KOPT-K1 (cell line): ENCODE results near the gene ARPC5L.
A peak's percentile ranks its signal among the peaks of the same experiment; 100 is the strongest.

Experiments used
- H3K27ac ChIP-seq: fragments of 200-600 bp; sonication (generic); 2 replicates; pipeline ENCODE4 v1.5.1; 2016; ENCODE audit warnings: antibody characterized with exemption, mild to moderate bottlenecking, low read depth, low read length; ENCODE audit not compliant: poor library complexity, severe bottlenecking
- H3K36me3 ChIP-seq: fragments of 200-600 bp; sonication (generic); 2 replicates; pipeline ENCODE4 v1.5.1; 2017; ENCODE audit warnings: antibody characterized with exemption, mild to moderate bottlenecking, low read length, moderate library complexity; ENCODE audit not compliant: insufficient read depth
- H3K9me3 ChIP-seq: fragments of 200-600 bp; sonication (generic); 2 replicates; pipeline ENCODE4 v1.5.1; 2017; ENCODE audit warnings: antibody characterized with exemption, low read length, mild to moderate bottlenecking; ENCODE audit not compliant: insufficient read depth, poor library complexity, severe bottlenecking

ARPC5L gene

GRCh38 chr9:124869986-124870560 lies 8.1 kb downstream of the ARPC5L start:
- no peaks in the 10 kb centered on the region for H3K9me3 ChIP-seq
- H3K27ac ChIP-seq = peak overlapping the region; percentile 99
- peaks cover 46% of the 10 kb centered on the region for H3K36me3 ChIP-seq

- Histone ChIP-seq H3K27ac (peak overlapping the region; percentile 99), H3K9me3 (no peaks in the 10 kb centered on the region), H3K36me3 (peaks cover 53% of the 10 kb centered on the region)
Measured at GRCh38 chr9:124870723-124871122, 8.8 kb downstream of the ARPC5L start.

GRCh38 chr9:124871156-124871561 lies 9.2 kb downstream of the ARPC5L start:
- H3K36me3 ChIP-seq = peaks cover 57% of the 10 kb centered on the region
- H3K27ac ChIP-seq = peak overlapping the region; percentile 99

GRCh38 chr9:124873664-124874063 lies 11.7 kb downstream of the ARPC5L start:
- peaks cover 82% of the 10 kb centered on the region for H3K36me3 ChIP-seq
- no peaks in the 10 kb centered on the region for H3K9me3 ChIP-seq
- H3K27ac ChIP-seq = no peak overlapping the region

More at GRCh38 chr9:124871156-124871561, 9.2 kb downstream of the ARPC5L start:
- H3K9me3 ChIP-seq = no peaks in the 10 kb centered on the region

- Histone ChIP-seq H3K27ac (no peak overlapping the region), H3K9me3 (no peaks in the 10 kb centered on the region), H3K36me3 (peaks cover 100% of the 10 kb centered on the region)
Measured at GRCh38 chr9:124875501-124875900, 13.6 kb downstream of the ARPC5L start.

- H3K27ac ChIP-seq = no peak overlapping the region
Measured at GRCh38 chr9:124877021-124877782, 15.3 kb downstream of the ARPC5L start.

GRCh38 chr9:124878021-124878420 lies 16.1 kb downstream of the ARPC5L start:
- peaks cover 96% of the 10 kb centered on the region for H3K36me3 ChIP-seq
- no peaks in the 10 kb centered on the region for H3K9me3 ChIP-seq
- H3K27ac ChIP-seq = no peak overlapping the region

More at GRCh38 chr9:124877021-124877782, 15.3 kb downstream of the ARPC5L start:
- Histone ChIP-seq H3K36me3 (peaks cover 100% of the 10 kb centered on the region), H3K9me3 (no peaks in the 10 kb centered on the region)

- no peak overlapping the region for H3K27ac ChIP-seq
- H3K9me3 ChIP-seq = no peaks in the 10 kb centered on the region
- H3K36me3 ChIP-seq = peaks cover 91% of the 10 kb centered on the region
Measured at GRCh38 chr9:124878518-124878917, 16.6 kb downstream of the ARPC5L start.

GRCh38 chr9:124879226-124879625 lies 17.3 kb downstream of the ARPC5L start:
- H3K36me3 ChIP-seq = peaks cover 85% of the 10 kb centered on the region

GRCh38 chr9:124880501-124880900 lies 18.6 kb downstream of the ARPC5L start:
- peaks cover 82% of the 10 kb centered on the region for H3K36me3 ChIP-seq
- H3K9me3 ChIP-seq = no peaks in the 10 kb centered on the region
- no peak overlapping the region for H3K27ac ChIP-seq

More at GRCh38 chr9:124879226-124879625, 17.3 kb downstream of the ARPC5L start:
- Histone ChIP-seq H3K27ac (no peak overlapping the region), H3K9me3 (no peaks in the 10 kb centered on the region)

- Histone ChIP-seq H3K9me3 (no peaks in the 10 kb centered on the region), H3K27ac (no peak overlapping the region), H3K36me3 (peaks cover 82% of the 10 kb centered on the region)
Measured at GRCh38 chr9:124881138-124881743, 19.3 kb downstream of the ARPC5L start.

GRCh38 chr9:124882231-124882630 lies 20.3 kb downstream of the ARPC5L start:
- H3K9me3 ChIP-seq = no peaks in the 10 kb centered on the region
- H3K27ac ChIP-seq = no peak overlapping the region
- peaks cover 82% of the 10 kb centered on the region for H3K36me3 ChIP-seq

GRCh38 chr9:124884376-124884775 lies 22.4 kb downstream of the ARPC5L start:
- Histone ChIP-seq H3K9me3 (no peaks in the 10 kb centered on the region), H3K27ac (no peak overlapping the region), H3K36me3 (peaks cover 80% of the 10 kb centered on the region)

- peaks cover 80% of the 10 kb centered on the region for H3K36me3 ChIP-seq
- no peaks in the 10 kb centered on the region for H3K9me3 ChIP-seq
- no peak overlapping the region for H3K27ac ChIP-seq
Measured at GRCh38 chr9:124885551-124885950, 23.6 kb downstream of the ARPC5L start.

- no peaks in the 10 kb centered on the region for H3K9me3 ChIP-seq
- peaks cover 80% of the 10 kb centered on the region for H3K36me3 ChIP-seq
- no peak overlapping the region for H3K27ac ChIP-seq
Measured at GRCh38 chr9:124886461-124886860, 24.5 kb downstream of the ARPC5L start.
